ENCODE results near the gene SUSD2. TPM values are rescaled to one million over a fixed set of nuclear protein-coding genes. Genes with fewer than 3 reads are reported as not detected.

SUSD2 gene
- total and polyA plus RNA-seq, 8 donors, result 0.35 to 7.2 (median 2.5) TPM

DNA sequence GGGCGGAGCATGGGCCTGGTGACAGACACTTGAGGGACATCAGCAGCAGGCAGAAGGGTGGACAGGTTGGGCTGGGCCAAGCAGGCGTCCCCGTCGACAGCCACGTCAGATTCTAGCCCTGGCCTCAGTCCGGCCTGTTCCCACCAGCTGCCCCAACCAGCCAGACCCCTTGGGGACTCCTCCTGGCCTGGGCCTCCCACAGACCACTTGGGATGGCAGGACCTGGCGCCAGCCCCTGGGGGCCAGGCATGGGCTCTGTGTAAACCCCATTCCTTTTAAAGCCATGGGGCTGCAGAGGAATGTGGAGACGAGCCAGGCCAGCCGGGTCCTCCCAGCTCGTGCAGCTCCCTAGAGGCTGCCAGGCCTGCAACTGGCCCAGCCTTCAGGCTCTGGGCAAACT, 4.7 kb upstream of the SUSD2 start:
- DNase-seq (peak in 1 of 6 donors; percentile 71), FAIRE-seq (no peak), ATAC-seq (no peak)
- TF ChIP-seq, protein P1, sequence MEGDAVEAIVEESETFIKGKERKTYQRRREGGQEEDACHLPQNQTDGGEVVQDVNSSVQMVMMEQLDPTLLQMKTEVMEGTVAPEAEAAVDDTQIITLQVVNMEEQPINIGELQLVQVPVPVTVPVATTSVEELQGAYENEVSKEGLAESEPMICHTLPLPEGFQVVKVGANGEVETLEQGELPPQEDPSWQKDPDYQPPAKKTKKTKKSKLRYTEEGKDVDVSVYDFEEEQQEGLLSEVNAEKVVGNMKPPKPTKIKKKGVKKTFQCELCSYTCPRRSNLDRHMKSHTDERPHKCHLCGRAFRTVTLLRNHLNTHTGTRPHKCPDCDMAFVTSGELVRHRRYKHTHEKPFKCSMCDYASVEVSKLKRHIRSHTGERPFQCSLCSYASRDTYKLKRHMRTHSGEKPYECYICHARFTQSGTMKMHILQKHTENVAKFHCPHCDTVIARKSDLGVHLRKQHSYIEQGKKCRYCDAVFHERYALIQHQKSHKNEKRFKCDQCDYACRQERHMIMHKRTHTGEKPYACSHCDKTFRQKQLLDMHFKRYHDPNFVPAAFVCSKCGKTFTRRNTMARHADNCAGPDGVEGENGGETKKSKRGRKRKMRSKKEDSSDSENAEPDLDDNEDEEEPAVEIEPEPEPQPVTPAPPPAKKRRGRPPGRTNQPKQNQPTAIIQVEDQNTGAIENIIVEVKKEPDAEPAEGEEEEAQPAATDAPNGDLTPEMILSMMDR (IDR thresholded peaks at IDR 0.05), result no peak
- Histone ChIP-seq H3K27ac (no peak overlapping the region), H3K4me1 (no peaks in the 10 kb centered on the region), H3K27me3 (no peaks in the 10 kb centered on the region), H3K4me3 (no peak overlapping the region), H3K36me3 (peaks cover 0 to 15% (median 0%) of the 10 kb centered on the region in 3 donors), H3K9me3 (no peaks in the 10 kb centered on the region)
- intact Hi-C loops (cut with DNase I), result loop anchor here in 1 of 3 donors (10.0 kb wide), 1 partner anchor 172 kb away; the partner anchor contains the start of gene GSTT4
- WGBS, 2 donors, result 90 to 91% methylated on average over 10 of the region's 10 CpGs

DNA sequence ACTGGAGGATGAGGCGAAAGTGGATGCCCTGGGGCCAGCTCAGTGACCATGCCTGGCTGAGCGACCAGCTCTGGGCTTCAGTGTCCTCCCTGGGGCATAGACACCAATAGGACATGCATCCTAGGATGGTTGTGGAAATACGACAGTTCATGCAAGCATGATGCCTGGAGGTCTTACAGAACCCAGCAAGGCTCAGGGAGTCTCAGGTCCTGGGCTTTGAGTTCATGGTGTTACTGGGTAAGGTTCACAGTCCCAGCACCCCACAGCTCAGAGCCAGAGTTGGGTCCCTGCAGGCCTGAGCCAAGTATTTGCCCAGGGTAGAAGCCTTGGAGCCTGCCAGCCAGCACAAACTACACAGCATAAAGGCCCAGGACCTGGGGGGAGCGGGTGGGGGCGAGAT, 4.2 kb upstream of the SUSD2 start:
- Histone ChIP-seq H3K27me3 (no peaks in the 10 kb centered on the region), H3K4me3 (no peak overlapping the region), H3K27ac (no peak overlapping the region), H3K36me3 (peaks cover 0 to 11% (median 0%) of the 10 kb centered on the region in 3 donors), H3K9me3 (no peaks in the 10 kb centered on the region), H3K4me1 (no peaks in the 10 kb centered on the region)
- intact Hi-C loops (cut with DNase I), result loop anchor here in 1 of 3 donors (10.0 kb wide), 1 partner anchor 172 kb away; the partner anchor contains the start of gene GSTT4
- 93 to 94% methylated on average over 5 of the region's 5 CpGs for WGBS, 2 donors
- FAIRE-seq (no peak), ATAC-seq (no peak), DNase-seq (peak in 1 of 6 donors; percentile 31)
- TF ChIP-seq, protein P1 (IDR thresholded peaks at IDR 0.05), result no peak

GRCh38 chr22:24177456-24177855, 3.8 kb upstream of the SUSD2 start:
- Histone ChIP-seq H3K9me3 (no peaks in the 10 kb centered on the region), H3K27ac (no peak overlapping the region), H3K36me3 (peaks cover 0 to 7% (median 0%) of the 10 kb centered on the region in 3 donors), H3K4me3 (no peak overlapping the region), H3K27me3 (no peaks in the 10 kb centered on the region), H3K4me1 (no peaks in the 10 kb centered on the region)
- no peak for ATAC-seq
- DNase-seq, result peak in 1 of 6 donors; percentile 75
- intact Hi-C loops (cut with DNase I), result loop anchor here in 1 of 3 donors (10.0 kb wide), 1 partner anchor 173 kb away; the partner anchor contains the start of gene GSTT4
- TF ChIP-seq, protein P1 (IDR thresholded peaks at IDR 0.05), result no peak
- no peak for FAIRE-seq
- WGBS, 2 donors, result 95% methylated on average over 10 of the region's 10 CpGs

DNA sequence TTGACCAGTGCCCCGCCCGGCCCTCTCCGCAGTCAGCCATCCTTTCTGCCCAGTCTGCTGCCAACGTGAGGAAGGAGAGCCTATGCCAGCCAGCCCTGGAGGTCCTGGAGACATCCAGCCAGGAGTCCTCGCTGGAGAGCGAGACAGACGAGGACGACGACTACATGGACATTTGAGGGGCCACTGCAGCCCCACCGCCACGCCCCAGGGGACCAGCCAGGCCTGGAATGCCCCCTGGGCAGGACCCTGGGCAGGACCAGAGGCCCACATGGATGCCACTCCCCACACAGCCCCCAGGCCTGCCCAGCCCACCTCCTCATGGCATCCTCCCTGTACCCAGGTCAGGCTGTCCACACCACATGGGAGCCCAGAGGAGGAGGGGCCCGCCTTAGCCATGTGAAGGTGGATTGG, 3.3 kb upstream of the SUSD2 start:
- FAIRE-seq (no peak), ATAC-seq (no peak), DNase-seq (peak in 1 of 6 donors; percentile 70)
- Histone ChIP-seq H3K27me3 (no peaks in the 10 kb centered on the region), H3K9me3 (no peaks in the 10 kb centered on the region), H3K4me1 (no peaks in the 10 kb centered on the region), H3K36me3 (peaks cover 0 to under 1% (median 0%) of the 10 kb centered on the region in 3 donors), H3K4me3 (no peak overlapping the region), H3K27ac (no peak overlapping the region)
- intact Hi-C loops (cut with DNase I), result loop anchor here in 1 of 3 donors (10.0 kb wide), 1 partner anchor 173 kb away; the partner anchor contains the start of gene GSTT4
- TF ChIP-seq, protein P1 (IDR thresholded peaks at IDR 0.05), result no peak
- WGBS, 2 donors, result 94 to 99% methylated on average over 9 to 12 of the region's 12 CpGs
